GM23248 (cell line): Measurements from ENCODE around the gene SMPDL3B. TPM values are rescaled to one million over a fixed set of nuclear protein-coding genes. Genes with fewer than 3 reads are reported as not detected.

Source experiments
- DNase-seq: peaks from one replicate; pipeline ENCODE4 v3.0.0-alpha.2; 2015
- H2AFZ ChIP-seq: fragments of 200-600 bp; sonication (generic); 2 replicates; pipeline ENCODE4 v1.6.1; 2016; ENCODE audit warnings: antibody characterized with exemption
- H3F3A ChIP-seq: fragments of 200-600 bp; sonication (generic); 2 replicates; pipeline ENCODE4 v1.6.1; 2016; ENCODE audit warnings: mild to moderate bottlenecking, antibody characterized with exemption, mixed run types; ENCODE audit not compliant: insufficient read depth
- H3K27ac ChIP-seq: fragments of 200-600 bp; sonication (generic); 2 replicates; pipeline ENCODE4 v1.5.1; 2016; ENCODE audit warnings: mild to moderate bottlenecking
- H3K27me3 ChIP-seq: fragments of 200-600 bp; sonication (generic); replicated peaks from 2 replicates; pipeline ENCODE4 v1.6.1; 2016; ENCODE audit warnings: mild to moderate bottlenecking; ENCODE audit not compliant: insufficient read depth
- H3K36me3 ChIP-seq: fragments of 200-600 bp; sonication (generic); 2 replicates; pipeline ENCODE4 v1.6.1; 2016; ENCODE audit warnings: low read depth, mild to moderate bottlenecking
- H3K4me1 ChIP-seq: fragments of 200-600 bp; sonication (generic); 2 replicates; pipeline ENCODE4 v1.6.1; 2016; ENCODE audit warnings: mild to moderate bottlenecking; ENCODE audit not compliant: insufficient read depth
- H3K4me2 ChIP-seq: fragments of 200-600 bp; sonication (generic); one replicate; pipeline ENCODE4 v1.6.1; 2016; ENCODE audit warnings: mild to moderate bottlenecking; ENCODE audit not compliant: unreplicated experiment
- H3K4me3 ChIP-seq: fragments of 200-600 bp; sonication (generic); 2 replicates; pipeline ENCODE4 v1.5.1; 2016; ENCODE audit warnings: mild to moderate bottlenecking
- H3K79me2 ChIP-seq: fragments of 200-600 bp; sonication (generic); 2 replicates; pipeline ENCODE4 v1.6.1; 2016; ENCODE audit warnings: mild to moderate bottlenecking; ENCODE audit not compliant: insufficient read depth
- H3K9ac ChIP-seq: fragments of 200-600 bp; sonication (generic); 2 replicates; pipeline ENCODE4 v1.6.1; 2016; ENCODE audit warnings: mild to moderate bottlenecking
- H3K9me2 ChIP-seq: fragments of 200-600 bp; sonication (generic); 2 replicates; pipeline ENCODE4 v1.6.1; 2016; ENCODE audit warnings: mixed run types, mild to moderate bottlenecking, moderate library complexity; ENCODE audit not compliant: insufficient read depth
- H3K9me3 ChIP-seq: fragments of 200-600 bp; sonication (generic); one replicate; pipeline ENCODE4 v1.6.1; 2017; ENCODE audit warnings: low read depth
- H4K20me1 ChIP-seq: fragments of 200-600 bp; sonication (generic); 2 replicates; pipeline ENCODE4 v1.6.0; 2016; ENCODE audit not compliant: insufficient read depth
- EZH2 ChIP-seq: fragments of 200-600 bp; sonication (generic); IDR thresholded peaks from 2 replicates; pipeline ENCODE4 v1.6.1; 2018; ENCODE audit warnings: antibody characterized with exemption, mild to moderate bottlenecking; ENCODE audit not compliant: insufficient read depth, poor library complexity, severe bottlenecking
- EZH2phosphoT487 ChIP-seq: fragments of 200-600 bp; sonication (generic); IDR thresholded peaks from 2 replicates; pipeline ENCODE4 v1.6.1; 2018; ENCODE audit warnings: antibody characterized with exemption, moderate library complexity, mild to moderate bottlenecking, low read depth; ENCODE audit not compliant: insufficient read depth
- WGBS, 2 experiments: methylation state at CpG; one replicate each; pipeline ENCODE4 v1.1.6; 2015 to 2017; ENCODE audit warnings: low lambda C conversion rate in 2 of 2, low coverage in 1 of 2; ENCODE audit errors: missing lambda C conversion rate in 2 of 2; 5-methylcytosine and 5-hydroxymethylcytosine counted together
- in situ Hi-C: fragments of 300-500 bp; cut with MboI; formaldehyde crosslinking; loops from 2 replicates; pipeline ENCODE4 v1.15.0; 2020
- polyA plus RNA-seq: library from polyadenylated mRNA; unstranded; fragments of >200 nt; fragmentation: Nextera tagmentation; extraction: Ambion mirVana; gene quantifications from 2 replicates; pipeline ENCODE4 v1.2.1, GENCODE V29; 2016
- total RNA-seq: library from RNA; depleted of rRNA; stranded (reverse); fragments of >200 nt; shearing (Covaris generic); gene quantifications from 2 replicates; pipeline ENCODE4 v1.2.3, GENCODE V29; 2014

SMPDL3B gene
- total and polyA plus RNA-seq, 2 experiments from 2014 or later: not detected

DNA sequence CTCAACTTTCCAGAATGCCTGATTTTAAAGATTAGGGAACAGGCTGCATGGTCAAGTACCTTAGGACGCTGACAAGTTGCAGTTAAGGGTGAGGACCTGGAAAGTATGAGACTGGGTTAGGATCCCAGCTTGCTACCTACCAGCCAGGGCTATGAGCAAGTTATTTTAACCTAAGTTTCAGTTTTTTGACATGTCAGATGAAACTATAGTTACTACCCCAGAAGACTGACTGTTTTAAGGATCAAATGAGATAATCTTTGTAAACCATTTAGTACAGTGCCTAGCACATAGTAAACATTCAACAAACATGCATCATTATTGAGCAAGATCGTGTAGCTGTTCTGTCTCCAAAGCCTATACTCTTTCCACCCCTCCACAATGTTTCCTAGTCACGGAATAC, 48.1 kb upstream of the SMPDL3B start:
- 97 to 98% methylated on average over 3 of the region's 3 CpGs for WGBS, 2 experiments
- Histone ChIP-seq H3K36me3 (no peaks in the 10 kb centered on the region), H3K4me2 (no peak overlapping the region), H3F3A (peaks cover 8% of the 10 kb centered on the region), H3K4me1 (no peaks in the 10 kb centered on the region), H3K79me2 (no peaks in the 10 kb centered on the region), H3K9me3 (no peaks in the 10 kb centered on the region), H3K9ac (no peak overlapping the region), H3K27me3 (no peaks in the 10 kb centered on the region), H3K4me3 (no peak overlapping the region), H3K27ac (no peak overlapping the region), H3K9me2 (no peaks in the 10 kb centered on the region), H2AFZ (no peak overlapping the region), H4K20me1 (no peaks in the 10 kb centered on the region)
- TF ChIP-seq EZH2 (no peak), EZH2phosphoT487 (no peak)
- in situ Hi-C loops: no loop called here
- DNase-seq: no peak

GRCh38 chr1:27887215-27888021, 47.4 kb upstream of the SMPDL3B start:
- Histone ChIP-seq H3K4me3 (no peak overlapping the region), H3K9me2 (no peaks in the 10 kb centered on the region), H3K27me3 (no peaks in the 10 kb centered on the region), H3K9ac (no peak overlapping the region), H3K79me2 (no peaks in the 10 kb centered on the region), H3F3A (peaks cover 8% of the 10 kb centered on the region), H3K27ac (no peak overlapping the region), H3K36me3 (no peaks in the 10 kb centered on the region), H3K9me3 (no peaks in the 10 kb centered on the region), H4K20me1 (no peaks in the 10 kb centered on the region), H3K4me1 (no peaks in the 10 kb centered on the region), H3K4me2 (no peak overlapping the region), H2AFZ (no peak overlapping the region)
- no peak for DNase-seq
- no peak for TF ChIP-seq EZH2
- TF ChIP-seq EZH2phosphoT487: no peak
- in situ Hi-C loops: no loop called here
- WGBS, 2 experiments: 93 to 96% methylated on average over 8 of the region's 8 CpGs

GRCh38 chr1:27889506-27889905, 45.3 kb upstream of the SMPDL3B start:
- no peaks in the 10 kb centered on the region for H4K20me1 ChIP-seq
- H3K27ac ChIP-seq: no peak overlapping the region
- no peak overlapping the region for H2AFZ ChIP-seq
- no peaks in the 10 kb centered on the region for H3K4me1 ChIP-seq
- 100% methylated on average over 3 of the region's 3 CpGs for WGBS, 2 experiments
- H3K4me3 ChIP-seq: no peak overlapping the region
- H3K36me3 ChIP-seq: peaks cover 16% of the 10 kb centered on the region
- H3K9me2 ChIP-seq: no peaks in the 10 kb centered on the region
- no peak for DNase-seq
- H3K79me2 ChIP-seq: no peaks in the 10 kb centered on the region
- peaks cover 12% of the 10 kb centered on the region for H3F3A ChIP-seq
- H3K9ac ChIP-seq: no peak overlapping the region
- TF ChIP-seq EZH2phosphoT487 (no peak), EZH2 (no peak)
- no peaks in the 10 kb centered on the region for H3K9me3 ChIP-seq
- in situ Hi-C loops: no loop called here
- no peak overlapping the region for H3K4me2 ChIP-seq
- no peaks in the 10 kb centered on the region for H3K27me3 ChIP-seq

GRCh38 chr1:27891196-27891889, 43.5 kb upstream of the SMPDL3B start:
- DNase-seq: no peak
- TF ChIP-seq EZH2phosphoT487 (no peak), EZH2 (no peak)
- no peaks in the 10 kb centered on the region for H3K79me2 ChIP-seq
- H3K4me1 ChIP-seq: no peaks in the 10 kb centered on the region
- H3F3A ChIP-seq: peaks cover 12% of the 10 kb centered on the region
- peaks cover 21% of the 10 kb centered on the region for H3K36me3 ChIP-seq
- WGBS, 2 experiments: 91 to 92% methylated on average over 7 of the region's 7 CpGs
- H3K9me3 ChIP-seq: no peaks in the 10 kb centered on the region
- H3K9ac ChIP-seq: no peak overlapping the region
- H3K9me2 ChIP-seq: no peaks in the 10 kb centered on the region
- H2AFZ ChIP-seq: no peak overlapping the region
- no peak overlapping the region for H3K4me3 ChIP-seq
- no peaks in the 10 kb centered on the region for H4K20me1 ChIP-seq
- H3K27ac ChIP-seq: no peak overlapping the region
- no peaks in the 10 kb centered on the region for H3K27me3 ChIP-seq
- no peak overlapping the region for H3K4me2 ChIP-seq
- in situ Hi-C loops: no loop called here
